Ishikawa (cell line): Measurements from ENCODE around the gene HECTD4.

Experiments used
- EGR1 ChIP-seq: IDR thresholded peaks from 2 replicates; pipeline ENCODE4 v1.6.1; 2012
- EP300 ChIP-seq: IDR thresholded peaks from 2 replicates; pipeline ENCODE4 v1.6.1; 2012; ENCODE audit warnings: borderline replicate concordance
- NFIC ChIP-seq: IDR thresholded peaks from 2 replicates; pipeline ENCODE4 v1.6.1; 2012
- RAD21 ChIP-seq: IDR thresholded peaks from 2 replicates; pipeline ENCODE4 v1.6.1; 2012; ENCODE audit warnings: low read depth
- TAF1 ChIP-seq: IDR thresholded peaks from 2 replicates; pipeline ENCODE4 v1.6.1; 2012; ENCODE audit warnings: low read depth, mild to moderate bottlenecking
- YY1 ChIP-seq: IDR thresholded peaks from 2 replicates; pipeline ENCODE4 v1.6.1; 2012; ENCODE audit warnings: low read depth
- TF ChIP-seq, protein P1 (sequence below): IDR thresholded peaks from 2 replicates; pipeline ENCODE4 v1.6.1; 2012; ENCODE audit warnings: low read depth, mild to moderate bottlenecking

DNA sequence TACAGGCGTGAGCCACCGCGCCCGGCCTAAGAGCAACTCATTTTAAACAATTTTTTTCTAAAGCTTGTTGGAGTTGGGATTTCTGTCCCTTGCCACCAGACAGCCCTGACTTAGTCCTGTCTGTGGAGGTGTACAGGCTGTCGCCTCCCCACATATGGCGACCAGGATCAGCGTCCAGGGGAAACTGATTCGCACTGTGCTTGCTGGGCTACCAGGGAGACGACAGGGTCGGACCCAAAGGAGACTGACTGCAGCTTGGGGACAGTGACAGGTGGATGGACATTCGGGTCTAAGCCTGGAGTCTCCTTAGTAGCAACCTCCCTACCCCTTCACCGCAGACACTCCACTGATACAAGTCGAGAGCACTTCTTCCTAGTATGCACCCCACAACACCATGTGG lies 216.6 kb downstream of the HECTD4 start:
- TF ChIP-seq NFIC (no peak), EP300 (no peak), YY1 (no peak), TAF1 (no peak), RAD21 (no peak), EGR1 (no peak)
- TF ChIP-seq, protein P1, sequence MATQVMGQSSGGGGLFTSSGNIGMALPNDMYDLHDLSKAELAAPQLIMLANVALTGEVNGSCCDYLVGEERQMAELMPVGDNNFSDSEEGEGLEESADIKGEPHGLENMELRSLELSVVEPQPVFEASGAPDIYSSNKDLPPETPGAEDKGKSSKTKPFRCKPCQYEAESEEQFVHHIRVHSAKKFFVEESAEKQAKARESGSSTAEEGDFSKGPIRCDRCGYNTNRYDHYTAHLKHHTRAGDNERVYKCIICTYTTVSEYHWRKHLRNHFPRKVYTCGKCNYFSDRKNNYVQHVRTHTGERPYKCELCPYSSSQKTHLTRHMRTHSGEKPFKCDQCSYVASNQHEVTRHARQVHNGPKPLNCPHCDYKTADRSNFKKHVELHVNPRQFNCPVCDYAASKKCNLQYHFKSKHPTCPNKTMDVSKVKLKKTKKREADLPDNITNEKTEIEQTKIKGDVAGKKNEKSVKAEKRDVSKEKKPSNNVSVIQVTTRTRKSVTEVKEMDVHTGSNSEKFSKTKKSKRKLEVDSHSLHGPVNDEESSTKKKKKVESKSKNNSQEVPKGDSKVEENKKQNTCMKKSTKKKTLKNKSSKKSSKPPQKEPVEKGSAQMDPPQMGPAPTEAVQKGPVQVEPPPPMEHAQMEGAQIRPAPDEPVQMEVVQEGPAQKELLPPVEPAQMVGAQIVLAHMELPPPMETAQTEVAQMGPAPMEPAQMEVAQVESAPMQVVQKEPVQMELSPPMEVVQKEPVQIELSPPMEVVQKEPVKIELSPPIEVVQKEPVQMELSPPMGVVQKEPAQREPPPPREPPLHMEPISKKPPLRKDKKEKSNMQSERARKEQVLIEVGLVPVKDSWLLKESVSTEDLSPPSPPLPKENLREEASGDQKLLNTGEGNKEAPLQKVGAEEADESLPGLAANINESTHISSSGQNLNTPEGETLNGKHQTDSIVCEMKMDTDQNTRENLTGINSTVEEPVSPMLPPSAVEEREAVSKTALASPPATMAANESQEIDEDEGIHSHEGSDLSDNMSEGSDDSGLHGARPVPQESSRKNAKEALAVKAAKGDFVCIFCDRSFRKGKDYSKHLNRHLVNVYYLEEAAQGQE, result no peak
